Kidney epithelial cell (primary cell): ENCODE measurements around the gene NIM1K. TPM values are rescaled to one million over a fixed set of nuclear protein-coding genes. Genes with fewer than 3 reads are reported as not detected.
A peak's percentile ranks its signal among the peaks of the same experiment; 100 is the strongest.

Experiments
- DNase-seq: peaks from one replicate; pipeline ENCODE4 v3.0.0-alpha.2; 2010; ENCODE audit warnings: low read depth
- H3K27me3 ChIP-seq: 2 replicates; pipeline ENCODE4 v1.6.0; 2011; ENCODE audit warnings: low read length; ENCODE audit not compliant: control insufficient read depth, insufficient read depth
- H3K36me3 ChIP-seq: 2 replicates; pipeline ENCODE4 v1.5.1; 2011; ENCODE audit warnings: low read length; ENCODE audit not compliant: control insufficient read depth, insufficient read depth
- H3K4me3 ChIP-seq: 2 replicates; pipeline ENCODE4 v1.5.1; 2011; ENCODE audit warnings: low read depth, mild to moderate bottlenecking, control low read depth, low read length
- CTCF ChIP-seq: IDR thresholded peaks from 2 replicates; pipeline ENCODE4 v1.5.1; 2011; ENCODE audit warnings: mild to moderate bottlenecking, moderate library complexity, low read length, control low read depth, inconsistent platforms; ENCODE audit not compliant: insufficient read depth, poor library complexity, severe bottlenecking
- total RNA-seq: library from RNA; depleted of rRNA; stranded (reverse); fragments of >200 nt; gene quantifications from 2 replicates; pipeline ENCODE4 v1.2.3, GENCODE V29; 2015

Gene NIM1K
- total RNA-seq: 0.07 and 0.21 TPM in 2 replicates

- DNase-seq: no peak
These were observed at the start of gene NIM1K for GRCh38 chr5:43191740-43192557. Gene NIM1K (plus strand): TSS chr5:43192225. CDS start chr5:43245776, 53,551 bp downstream.

GRCh38 chr5:43145071-43145470, 47.0 kb upstream of the NIM1K start:
- no peak for TF ChIP-seq CTCF
- Histone ChIP-seq H3K36me3 (peaks cover 1% of the 10 kb centered on the region), H3K27me3 (no peaks in the 10 kb centered on the region), H3K4me3 (no peak overlapping the region)
- no peak for DNase-seq

More at GRCh38 chr5:43191740-43192557, at the start of gene NIM1K:
- Histone ChIP-seq H3K4me3 (peak within 1 kb of the TSS; percentile 16), H3K36me3 (no peaks in the 10 kb centered on the region), H3K27me3 (peaks cover 13% of the 10 kb centered on the region)
- TF ChIP-seq CTCF: no peak

GRCh38 chr5:43146958-43147357, 45.1 kb upstream of the NIM1K start:
- no peaks in the 10 kb centered on the region for H3K36me3 ChIP-seq
- no peaks in the 10 kb centered on the region for H3K27me3 ChIP-seq
- H3K4me3 ChIP-seq: no peak overlapping the region
- TF ChIP-seq CTCF: no peak
- DNase-seq: no peak

- Histone ChIP-seq H3K27me3 (no peaks in the 10 kb centered on the region), H3K36me3 (no peaks in the 10 kb centered on the region), H3K4me3 (no peak overlapping the region)
- DNase-seq: no peak
- no peak for TF ChIP-seq CTCF
These were observed 43.6 kb upstream of the NIM1K start for GRCh38 chr5:43148417-43148816.

- Histone ChIP-seq H3K36me3 (no peaks in the 10 kb centered on the region), H3K27me3 (no peaks in the 10 kb centered on the region), H3K4me3 (no peak overlapping the region)
- no peak for DNase-seq
- TF ChIP-seq CTCF: no peak
These were observed 42.8 kb upstream of the NIM1K start for GRCh38 chr5:43149231-43149630.

GRCh38 chr5:43150075-43150474, 42.0 kb upstream of the NIM1K start:
- H3K4me3 ChIP-seq: no peak overlapping the region
- no peak for DNase-seq
- no peak for TF ChIP-seq CTCF
- H3K27me3 ChIP-seq: no peaks in the 10 kb centered on the region
- H3K36me3 ChIP-seq: no peaks in the 10 kb centered on the region
